SH-SY5Y (cell line): ENCODE data around the gene FGF4.

ENCODE experiments used
- GATA2 ChIP-seq: IDR thresholded peaks from 2 replicates; pipeline ENCODE4 v1.6.1; 2011; ENCODE audit warnings: mild to moderate bottlenecking, low read depth, low read length
- GATA3 ChIP-seq: IDR thresholded peaks from 2 replicates; pipeline ENCODE4 v1.6.1; 2011; ENCODE audit warnings: low read depth, mild to moderate bottlenecking, low read length, moderate library complexity

DNA sequence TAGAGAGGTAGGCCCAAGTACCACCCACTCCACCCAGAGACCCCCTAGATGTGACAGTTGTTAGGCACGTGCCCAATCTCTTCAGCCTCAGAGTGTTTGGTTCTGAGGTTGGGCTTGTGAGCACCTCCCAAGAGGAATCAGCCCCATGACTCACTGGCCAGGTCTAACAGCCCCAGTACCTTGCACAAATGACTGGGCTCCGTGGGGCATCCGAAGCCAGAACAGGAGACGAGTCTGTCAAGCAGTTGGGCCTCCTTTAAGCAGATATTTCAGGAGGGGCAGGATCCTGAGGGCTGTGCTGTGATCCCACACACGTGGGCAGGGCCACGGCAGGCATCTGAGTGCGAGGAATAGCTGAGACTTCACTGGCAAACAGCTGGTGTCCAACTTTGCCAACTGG is 42.2 kb downstream of the FGF4 start:
- TF ChIP-seq GATA2 (no peak), GATA3 (no peak)
